GM23338 (cell line): ENCODE data around the gene NXPE3. TPM values are rescaled to one million over a fixed set of nuclear protein-coding genes. Genes with fewer than 3 reads are reported as not detected.

Experiments
- ATAC-seq: fragments of 200-7000 bp; cut with Tn5 transposase; 3 replicates; pipeline ENCODE4 v1.9.1; 2020
- DNase-seq: peaks from one replicate; pipeline ENCODE4 v3.0.0-alpha.2; 2015; ENCODE audit warnings: low spot score
- H2AFZ ChIP-seq: fragments of 200-600 bp; sonication (generic); 2 replicates; pipeline ENCODE4 v1.8.0; 2016; ENCODE audit warnings: antibody characterized with exemption, mild to moderate bottlenecking, moderate library complexity
- H3F3A ChIP-seq: fragments of 200-600 bp; sonication (generic); replicated peaks from 2 replicates; pipeline ENCODE4 v1.8.0; 2017; ENCODE audit warnings: antibody characterized with exemption, mixed run types, low read depth
- H3K27ac ChIP-seq: fragments of 200-600 bp; sonication (generic); 2 replicates; pipeline ENCODE4 v1.6.1; 2016; ENCODE audit warnings: low read depth
- H3K27me3 ChIP-seq: fragments of 200-600 bp; sonication (generic); 2 replicates; pipeline ENCODE4 v1.8.0; 2016; ENCODE audit warnings: mild to moderate bottlenecking, mixed run types, moderate library complexity; ENCODE audit not compliant: insufficient read depth
- H3K36me3 ChIP-seq: fragments of 200-600 bp; sonication (generic); 2 replicates; pipeline ENCODE4 v1.8.0; 2016; ENCODE audit warnings: mild to moderate bottlenecking; ENCODE audit not compliant: insufficient read depth
- H3K4me1 ChIP-seq: fragments of 200-600 bp; sonication (generic); 2 replicates; pipeline ENCODE4 v1.8.0; 2016; ENCODE audit warnings: mild to moderate bottlenecking, moderate library complexity; ENCODE audit not compliant: insufficient read depth
- H3K4me2 ChIP-seq: fragments of 200-600 bp; sonication (generic); 2 replicates; pipeline ENCODE4 v1.7.1; 2017; ENCODE audit warnings: mixed run types
- H3K4me3 ChIP-seq: fragments of 200-600 bp; sonication (generic); 2 replicates; pipeline ENCODE4 v1.6.1; 2016; ENCODE audit warnings: mixed run types
- H3K79me2 ChIP-seq: fragments of 200-600 bp; sonication (generic); replicated peaks from 2 replicates; pipeline ENCODE4 v1.8.0; 2017; ENCODE audit warnings: mild to moderate bottlenecking; ENCODE audit not compliant: insufficient read depth
- H3K9me2 ChIP-seq: fragments of 200-600 bp; sonication (generic); 2 replicates; pipeline ENCODE4 v1.8.0; 2017; ENCODE audit not compliant: insufficient read depth
- H4K20me1 ChIP-seq: fragments of 200-600 bp; sonication (generic); replicated peaks from 2 replicates; pipeline ENCODE4 v1.8.0; 2017; ENCODE audit warnings: mild to moderate bottlenecking; ENCODE audit not compliant: insufficient read depth
- H3K27ac Mint-ChIP-seq: 2 replicates; pipeline ENCODE4 v1.8.0; 2020; ENCODE audit warnings: inconsistent platforms, mild to moderate bottlenecking, moderate library complexity, mixed read lengths
- H3K27me3 Mint-ChIP-seq: 3 replicates; pipeline ENCODE4 v1.8.0; 2022; ENCODE audit warnings: low read depth, mild to moderate bottlenecking, moderate library complexity, mixed read lengths, inconsistent platforms; ENCODE audit not compliant: insufficient read depth, poor library complexity
- H3K36me3 Mint-ChIP-seq: 3 replicates; pipeline ENCODE4 v1.8.0; 2021; ENCODE audit warnings: low read depth, mild to moderate bottlenecking, inconsistent platforms, moderate library complexity, mixed read lengths
- H3K4me1 Mint-ChIP-seq: 3 replicates; pipeline ENCODE4 v1.8.0; 2020; ENCODE audit warnings: mild to moderate bottlenecking, inconsistent platforms, mixed read lengths
- H3K4me3 Mint-ChIP-seq: 3 replicates; pipeline ENCODE4 v1.8.0; 2021; ENCODE audit warnings: moderate library complexity, mild to moderate bottlenecking, inconsistent platforms, mixed read lengths
- H3K9me3 Mint-ChIP-seq: 3 replicates; pipeline ENCODE4 v1.8.0; 2020; ENCODE audit warnings: moderate library complexity, mild to moderate bottlenecking, inconsistent platforms, mixed read lengths
- CREB1 ChIP-seq: fragments of 250-450 bp; sonication (Bioruptor Pico); IDR thresholded peaks from 2 replicates; pipeline ENCODE4 v1.5.0; 2020; ENCODE audit warnings: low read depth, mild to moderate bottlenecking, moderate library complexity
- CTCF ChIP-seq, 2 experiments: fragments of 200-600 bp in 1 of 2; sonication (generic) in 1 of 2; conservative IDR thresholded peaks; 2 replicates each; pipeline versions ENCODE4 v1.5.1 to v1.6.1; 2016 to 2017; ENCODE audit warnings: antibody characterized with exemption in 2 of 2, low read depth in 2 of 2, mild to moderate bottlenecking in 2 of 2, moderate library complexity in 1 of 2
- ETS1 ChIP-seq: IDR thresholded peaks from 2 replicates; pipeline ENCODE4 v1.6.1; 2016; ENCODE audit warnings: antibody characterized with exemption
- EZH2 ChIP-seq: fragments of 200-600 bp; sonication (generic); IDR thresholded peaks from one replicate; pipeline ENCODE4 v1.8.0; 2017; ENCODE audit warnings: antibody characterized with exemption, mild to moderate bottlenecking, low read depth; ENCODE audit not compliant: unreplicated experiment
- EZH2phosphoT487 ChIP-seq: fragments of 200-600 bp; sonication (generic); IDR thresholded peaks from one replicate; pipeline ENCODE4 v1.8.1; 2018; ENCODE audit warnings: antibody characterized with exemption; ENCODE audit not compliant: unreplicated experiment
- JUNB ChIP-seq: IDR thresholded peaks from one replicate; pipeline ENCODE4 v1.6.1; 2016; ENCODE audit warnings: antibody characterized with exemption; ENCODE audit not compliant: unreplicated experiment
- NANOG ChIP-seq: IDR thresholded peaks from 2 replicates; pipeline ENCODE4 v1.6.1; 2016; ENCODE audit warnings: antibody characterized with exemption, borderline replicate concordance
- POLR2AphosphoS5 ChIP-seq: IDR thresholded peaks from 2 replicates; pipeline ENCODE4 v1.6.1; 2016; ENCODE audit warnings: antibody characterized with exemption, low read depth
- REST ChIP-seq: IDR thresholded peaks from one replicate; pipeline ENCODE4 v1.6.1; 2018; ENCODE audit warnings: antibody characterized with exemption; ENCODE audit not compliant: unreplicated experiment
- STAT1 ChIP-seq: IDR thresholded peaks from one replicate; pipeline ENCODE4 v1.6.1; 2016; ENCODE audit warnings: antibody characterized with exemption; ENCODE audit not compliant: unreplicated experiment
- ZNF114 ChIP-seq: fragments of 250-450 bp; sonication (Bioruptor Pico); IDR thresholded peaks from 2 replicates; pipeline ENCODE4 v1.5.0; 2020; ENCODE audit warnings: mild to moderate bottlenecking, moderate library complexity
- ZNF331 ChIP-seq: fragments of 250-450 bp; sonication (Bioruptor Pico); IDR thresholded peaks from 2 replicates; pipeline ENCODE4 v1.5.0; 2020; ENCODE audit warnings: low read depth, mild to moderate bottlenecking, moderate library complexity
- polyA plus RNA-seq: library from polyadenylated mRNA; unstranded; fragments of >200 nt; fragmentation: Nextera tagmentation; extraction: Ambion mirVana; gene quantifications from 2 replicates; pipeline ENCODE4 v1.2.1, GENCODE V29; 2016
- total RNA-seq: library from RNA; depleted of rRNA; stranded (reverse); fragments of >200 nt; shearing (Covaris generic); gene quantifications from 2 replicates; pipeline ENCODE4 v1.2.3, GENCODE V29; 2014

The NXPE3 gene
- total and polyA plus RNA-seq, 2 experiments from 2014 or later, result 13.3 to 20.8 TPM

GRCh38 chr3:101828691-101829436 lies 49.9 kb downstream of the NXPE3 start (continued):
- TF ChIP-seq ETS1 (no peak), CREB1 (CRISPR knock-in tag) (no peak), ZNF331 (no peak), EZH2 (no peak), ZNF114 (CRISPR knock-in tag) (no peak), JUNB (no peak)

GRCh38 chr3:101829437-101829830 lies 50.4 kb downstream of the NXPE3 start:
- 0 out of 2 replicates have a peak overlapping the region, but pooled peaks have one; percentile 36 for H3K4me2 ChIP-seq
- H3K4me3 ChIP-seq, result no peak overlapping the region
- H3K36me3 ChIP-seq, result no peaks in the 10 kb centered on the region
- no peaks in the 10 kb centered on the region for H3K27me3 ChIP-seq
- H3K9me2 ChIP-seq, result no peaks in the 10 kb centered on the region
- no peak overlapping the region for H2AFZ ChIP-seq
- H3K79me2 ChIP-seq, result peaks cover 6% of the 10 kb centered on the region; the same call in 1 of the 2 replicates
- H3K27ac ChIP-seq, result no peak overlapping the region
- ATAC-seq (no peak), DNase-seq (no peak)
- Mint-ChIP-seq H3K36me3 (no peaks in the 10 kb centered on the region), H3K4me3 (no peak overlapping the region), H3K4me1 (peaks cover 17% of the 10 kb centered on the region), H3K27me3 (peaks cover 6% of the 10 kb centered on the region), H3K27ac (no peak overlapping the region), H3K9me3 (no peaks in the 10 kb centered on the region)
- H3F3A ChIP-seq, result no peaks in the 10 kb centered on the region
- no peaks in the 10 kb centered on the region for H4K20me1 ChIP-seq
- H3K4me1 ChIP-seq, result peaks cover 19% of the 10 kb centered on the region
- TF ChIP-seq REST, result no peak
- TF ChIP-seq CTCF (conservative IDR thresholded peaks at IDR 0.05; ENCODE audit: low read depth in 2 of 2), result no peak
- no peak for TF ChIP-seq ETS1
- TF ChIP-seq ZNF331, result no peak
- no peak for TF ChIP-seq EZH2phosphoT487
- no peak for TF ChIP-seq CREB1 (CRISPR knock-in tag)
- no peak for TF ChIP-seq ZNF114 (CRISPR knock-in tag)
- TF ChIP-seq POLR2AphosphoS5, result no peak
- no peak for TF ChIP-seq JUNB
- TF ChIP-seq EZH2, result no peak
- no peak for TF ChIP-seq NANOG
- no peak for TF ChIP-seq STAT1
